HPDE6-E6E7 (cell line): ENCODE data around the gene ST14.
A peak's percentile ranks its signal among the peaks of the same experiment; 100 is the strongest.

Experiments
- DNase-seq: peaks from one replicate; pipeline ENCODE4 v3.0.0; 2011; ENCODE audit warnings: missing footprints; ENCODE audit errors: extremely low spot score

The ST14 gene

GRCh38 chr11:130159657-130160497, at the start of gene ST14:
Gene ST14, plus strand, starts transcription at chr11:130159782. Its CDS starts 198 bp downstream, at chr11:130159980.
- DNase-seq = peak; percentile 79

DNA sequence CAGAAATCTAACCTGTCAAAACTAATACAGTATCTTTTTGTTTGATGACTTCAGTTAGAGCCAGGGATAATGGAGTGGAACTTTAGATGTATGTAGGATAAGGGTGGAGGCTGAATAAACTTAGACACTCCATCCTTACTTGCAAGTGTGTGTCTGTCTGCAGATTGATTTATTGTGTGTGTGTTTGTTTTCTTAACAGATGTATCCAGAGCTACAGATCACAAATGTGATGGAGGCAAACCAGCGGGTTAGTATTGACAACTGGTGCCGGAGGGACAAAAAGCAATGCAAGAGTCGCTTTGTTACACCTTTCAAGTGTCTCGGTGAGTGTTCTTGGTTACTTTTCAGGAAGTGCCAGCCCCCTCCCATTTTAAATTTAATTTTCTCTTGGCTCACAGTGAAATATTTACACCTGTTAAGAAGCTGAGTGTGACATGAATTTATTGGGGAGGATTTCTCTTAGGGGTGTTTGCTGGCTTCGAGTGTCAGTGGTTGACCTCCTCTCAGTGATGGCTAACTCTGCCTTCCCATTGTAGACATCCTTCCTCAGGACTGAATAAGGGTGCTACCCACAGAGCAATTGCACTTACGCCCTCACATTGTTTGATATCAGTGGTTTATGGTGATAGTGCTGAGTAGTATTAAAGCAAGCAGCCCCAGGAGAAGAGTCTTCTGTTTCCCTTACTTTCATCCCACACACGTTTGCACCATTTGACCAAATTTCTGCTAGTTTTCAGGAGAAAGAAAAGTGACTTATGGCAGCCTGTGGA, 49.1 kb upstream of the ST14 start:
- no peak for DNase-seq

- no peak for DNase-seq
These were observed 47.3 kb upstream of the ST14 start for GRCh38 chr11:130112071-130112830.

DNA sequence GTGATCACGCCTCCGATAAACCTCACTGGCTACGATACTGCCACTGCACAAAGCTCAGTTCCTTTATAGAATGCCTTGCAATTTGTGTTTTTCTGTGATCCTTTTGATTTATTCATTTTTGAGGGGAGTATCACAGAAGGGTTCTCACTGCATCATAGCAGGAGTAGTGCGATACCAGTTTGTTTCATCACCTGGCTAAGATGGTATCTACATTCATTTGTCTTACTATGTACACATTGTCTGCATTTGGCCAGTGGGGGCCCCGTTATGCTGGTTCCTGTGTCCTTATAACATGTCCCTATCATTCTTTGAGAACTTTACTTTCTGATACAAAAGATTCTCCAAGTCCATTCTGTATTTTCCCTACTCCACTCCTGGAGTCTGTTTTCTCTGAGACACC, 45.3 kb upstream of the ST14 start:
- no peak for DNase-seq

DNA sequence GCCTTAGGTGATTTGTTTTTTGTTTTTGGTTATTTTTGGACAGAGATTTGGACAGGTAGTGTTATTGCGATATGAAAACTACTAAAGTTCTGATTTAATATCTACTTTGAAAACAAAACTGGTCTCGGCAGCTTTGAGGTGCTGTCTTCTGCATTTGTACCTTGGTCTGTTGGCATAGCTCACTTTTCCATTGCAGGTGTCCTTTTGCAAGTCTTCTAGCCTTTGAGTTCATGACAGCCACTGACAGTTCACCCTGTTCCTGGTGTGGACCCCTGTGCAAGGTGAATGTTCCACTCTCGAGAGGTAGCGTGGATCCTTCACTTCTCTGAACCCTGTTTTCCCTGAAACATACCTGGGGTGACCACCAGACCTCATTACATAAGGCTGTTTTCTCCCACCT, 44.9 kb upstream of the ST14 start:
- DNase-seq = no peak

- no peak for DNase-seq
These were observed 44.4 kb upstream of the ST14 start for GRCh38 chr11:130115218-130115617.

- no peak for DNase-seq
These were observed 41.4 kb upstream of the ST14 start for GRCh38 chr11:130118165-130118564.

- DNase-seq = no peak
These were observed 40.8 kb upstream of the ST14 start for GRCh38 chr11:130118636-130119387.

GRCh38 chr11:130120045-130120444, 39.5 kb upstream of the ST14 start:
- DNase-seq = no peak

DNA sequence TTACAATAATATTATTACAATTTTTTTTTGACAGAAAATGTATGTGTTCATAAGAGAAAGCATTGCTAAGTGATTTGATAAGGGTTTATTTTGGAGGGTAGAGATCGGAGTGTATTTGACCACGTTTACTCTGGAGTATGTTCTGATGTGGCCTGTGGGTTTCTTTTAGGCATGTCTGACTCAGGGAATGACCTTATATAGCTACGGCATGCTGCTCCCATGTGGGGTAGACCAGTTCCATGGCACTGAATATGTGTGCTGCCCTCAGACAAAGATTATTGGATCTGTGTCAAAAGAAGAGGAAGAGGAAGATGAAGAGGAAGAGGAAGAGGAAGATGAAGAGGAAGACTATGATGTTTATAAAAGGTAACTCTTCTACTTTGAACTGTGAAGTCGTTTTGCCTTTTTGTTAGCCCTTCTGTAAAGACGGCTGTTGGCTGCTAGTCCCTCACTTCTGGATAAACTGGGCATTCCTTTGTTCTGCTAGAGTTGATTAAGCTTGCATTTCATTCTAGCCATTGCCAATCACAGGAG, 38.1 kb upstream of the ST14 start:
- no peak for DNase-seq

GRCh38 chr11:130122141-130122575, 37.4 kb upstream of the ST14 start:
- DNase-seq = no peak

DNA sequence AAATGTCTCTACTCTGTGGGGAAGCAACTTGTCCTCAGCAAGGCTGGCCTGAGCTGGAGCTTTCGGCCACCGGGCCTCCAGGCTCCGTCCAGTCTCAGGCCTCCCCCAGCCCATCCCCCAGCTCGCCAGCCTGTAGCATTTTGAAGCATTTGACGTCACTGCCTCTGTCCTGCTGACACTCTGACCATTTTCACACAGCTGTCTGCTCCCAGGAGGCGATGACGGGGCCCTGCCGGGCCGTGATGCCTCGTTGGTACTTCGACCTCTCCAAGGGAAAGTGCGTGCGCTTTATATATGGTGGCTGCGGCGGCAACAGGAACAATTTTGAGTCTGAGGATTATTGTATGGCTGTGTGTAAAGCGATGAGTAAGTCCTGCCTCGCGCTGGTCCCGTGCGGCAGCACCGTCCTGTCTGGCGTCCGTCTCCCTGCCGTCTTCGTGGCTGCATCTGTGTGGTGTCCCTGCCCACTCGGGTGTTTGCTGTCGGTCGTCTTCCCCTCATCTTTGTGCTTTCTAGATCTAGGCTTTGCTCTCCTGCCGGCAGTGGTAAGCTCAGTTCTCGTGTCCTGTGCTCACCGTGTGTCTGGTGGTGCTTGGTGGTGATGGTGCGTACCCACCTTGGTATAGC, 36.1 kb upstream of the ST14 start:
- no peak for DNase-seq

- DNase-seq = peak; percentile 73
These were observed 35.5 kb upstream of the ST14 start for GRCh38 chr11:130124096-130124495.

DNA sequence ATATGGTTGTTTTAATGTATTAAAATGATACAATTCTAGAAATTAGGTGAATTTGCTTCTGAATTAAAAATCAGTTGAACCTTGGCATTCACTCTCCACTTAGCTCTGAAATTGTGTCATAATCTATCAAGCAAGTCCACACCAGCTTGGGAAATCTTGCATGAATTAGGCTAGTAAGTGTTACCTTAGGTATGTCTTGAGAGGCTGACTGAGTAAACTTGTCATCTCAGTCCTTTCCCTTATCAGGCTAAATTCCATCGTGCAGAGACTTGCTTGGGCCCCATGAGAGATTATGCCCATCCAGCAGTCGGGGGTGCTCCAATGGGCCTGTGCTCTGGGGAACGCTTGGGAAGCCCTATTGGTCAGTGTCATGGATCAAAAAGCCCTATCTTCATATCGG, 33.9 kb upstream of the ST14 start:
- no peak for DNase-seq

DNA sequence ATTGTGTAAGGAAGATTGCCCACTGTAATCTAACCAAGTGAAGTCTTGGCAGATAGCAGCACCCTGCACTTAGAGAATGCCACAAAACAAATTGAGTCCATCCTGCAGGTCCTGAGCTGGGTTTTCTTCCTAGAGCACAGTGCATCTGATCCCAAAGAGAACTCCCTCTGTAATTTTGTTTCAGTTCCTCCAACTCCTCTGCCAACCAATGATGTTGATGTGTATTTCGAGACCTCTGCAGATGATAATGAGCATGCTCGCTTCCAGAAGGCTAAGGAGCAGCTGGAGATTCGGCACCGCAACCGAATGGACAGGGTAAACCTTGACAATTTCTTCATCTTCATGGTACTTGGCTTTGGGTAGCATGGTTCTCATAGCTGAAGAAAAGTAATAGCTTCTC, 33.1 kb upstream of the ST14 start:
- no peak for DNase-seq

GRCh38 chr11:130127509-130127908, 32.1 kb upstream of the ST14 start:
- DNase-seq = no peak

DNA sequence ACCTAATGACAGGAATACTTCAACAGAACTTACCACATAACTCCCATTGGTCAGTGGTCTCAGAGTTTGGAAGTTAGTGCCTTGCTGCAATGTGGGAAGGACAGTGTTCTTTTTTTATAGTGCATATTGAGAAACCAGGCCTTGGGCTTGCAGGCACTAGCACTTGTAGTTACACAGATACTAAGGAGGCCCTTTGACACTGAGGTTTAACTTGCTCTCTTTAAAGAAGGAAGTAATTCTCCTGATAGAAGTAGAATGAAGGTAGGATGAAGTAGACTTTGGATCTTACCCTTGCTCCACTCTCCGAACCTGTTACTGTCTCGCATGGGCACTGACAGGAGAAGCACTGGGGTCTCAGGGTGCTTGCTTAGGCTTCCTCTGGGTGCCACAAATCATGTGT, 31.0 kb upstream of the ST14 start:
- no peak for DNase-seq

GRCh38 chr11:130129922-130130321, 29.7 kb upstream of the ST14 start:
- no peak for DNase-seq

DNA sequence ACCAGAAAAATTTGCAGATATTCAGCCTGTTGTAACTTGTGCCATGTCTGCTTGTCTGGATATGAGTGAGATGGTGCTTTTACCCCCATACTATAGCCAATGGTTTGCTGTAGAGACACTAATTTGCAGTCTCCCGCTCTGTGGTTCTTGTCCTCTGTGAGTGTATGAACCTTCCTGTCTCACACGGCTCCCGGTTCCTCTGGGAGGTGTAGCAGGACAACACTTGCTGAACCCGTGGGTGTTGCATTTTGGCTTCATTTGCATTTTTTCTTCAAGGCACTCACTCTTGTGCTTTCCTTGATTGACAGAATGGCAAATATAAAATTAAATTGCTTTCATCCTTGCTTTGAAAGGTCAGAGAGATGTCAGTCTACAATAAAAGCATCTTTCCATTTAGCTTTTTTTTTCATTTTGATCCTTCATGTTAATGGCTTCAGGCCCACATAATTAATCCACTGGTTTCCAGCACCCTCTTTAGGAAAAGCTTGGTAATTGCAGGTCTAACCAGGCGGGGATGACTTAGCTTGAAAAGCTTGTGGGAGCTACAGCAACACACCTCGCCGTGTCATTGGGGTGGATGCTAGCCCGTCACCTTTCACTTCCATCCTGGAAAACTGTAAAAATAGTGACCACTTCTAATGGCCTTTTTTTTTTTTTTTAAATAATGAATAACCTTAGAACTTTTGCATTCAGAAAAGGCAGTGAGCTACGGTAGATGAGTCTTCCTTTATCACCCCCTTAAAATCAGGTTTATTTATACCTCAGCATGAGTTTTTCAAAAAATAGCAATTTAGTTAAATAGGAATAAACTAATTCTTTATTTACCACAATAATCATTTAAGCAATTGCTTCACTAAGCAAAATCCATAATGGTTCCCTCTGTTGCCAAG, 27.4 kb upstream of the ST14 start:
- peak; percentile 73 for DNase-seq

- DNase-seq = no peak
These were observed 25.9 kb upstream of the ST14 start for GRCh38 chr11:130133716-130134115.
